HG02884 (cell line): ENCODE data around the gene PSORS1C2.

Source experiments
- ATAC-seq: cut with Tn5 transposase; IDR thresholded peaks from one replicate; pipeline ENCODE4 v1.9.1; 2021; ENCODE audit warnings: mild to moderate bottlenecking, moderate library complexity; ENCODE audit not compliant: unreplicated experiment

PSORS1C2 gene

DNA sequence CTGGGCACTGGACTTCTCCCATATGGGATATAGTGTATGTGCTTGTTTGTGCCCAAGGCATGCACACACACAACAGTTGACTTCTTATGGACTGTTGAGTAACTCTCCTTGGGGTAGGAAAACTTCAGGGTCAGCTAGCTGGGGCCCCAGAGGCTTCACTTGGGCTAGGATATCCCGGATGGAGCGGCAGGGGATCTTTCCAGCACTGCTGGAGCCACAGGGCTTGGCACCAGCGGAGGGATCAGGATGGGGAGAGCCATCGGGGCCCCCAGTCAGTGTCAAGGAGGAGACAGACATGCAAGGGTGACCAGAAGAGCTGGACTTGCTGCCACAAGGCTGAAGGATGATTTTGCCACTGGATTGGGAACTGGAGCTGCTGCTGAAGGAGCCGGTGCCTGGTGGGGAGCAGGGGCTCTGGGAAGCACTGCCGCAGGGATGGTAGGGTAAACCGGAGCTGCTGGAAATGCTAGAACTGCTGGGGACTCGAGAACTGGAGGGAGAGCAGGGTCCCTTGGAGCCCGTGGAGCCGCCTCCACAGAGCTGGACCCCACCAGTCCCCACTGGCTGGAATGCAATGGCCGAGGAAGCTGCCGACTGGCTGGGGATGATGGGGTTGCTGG lies 22.8 kb downstream of the PSORS1C2 start:
- no peak for ATAC-seq

DNA sequence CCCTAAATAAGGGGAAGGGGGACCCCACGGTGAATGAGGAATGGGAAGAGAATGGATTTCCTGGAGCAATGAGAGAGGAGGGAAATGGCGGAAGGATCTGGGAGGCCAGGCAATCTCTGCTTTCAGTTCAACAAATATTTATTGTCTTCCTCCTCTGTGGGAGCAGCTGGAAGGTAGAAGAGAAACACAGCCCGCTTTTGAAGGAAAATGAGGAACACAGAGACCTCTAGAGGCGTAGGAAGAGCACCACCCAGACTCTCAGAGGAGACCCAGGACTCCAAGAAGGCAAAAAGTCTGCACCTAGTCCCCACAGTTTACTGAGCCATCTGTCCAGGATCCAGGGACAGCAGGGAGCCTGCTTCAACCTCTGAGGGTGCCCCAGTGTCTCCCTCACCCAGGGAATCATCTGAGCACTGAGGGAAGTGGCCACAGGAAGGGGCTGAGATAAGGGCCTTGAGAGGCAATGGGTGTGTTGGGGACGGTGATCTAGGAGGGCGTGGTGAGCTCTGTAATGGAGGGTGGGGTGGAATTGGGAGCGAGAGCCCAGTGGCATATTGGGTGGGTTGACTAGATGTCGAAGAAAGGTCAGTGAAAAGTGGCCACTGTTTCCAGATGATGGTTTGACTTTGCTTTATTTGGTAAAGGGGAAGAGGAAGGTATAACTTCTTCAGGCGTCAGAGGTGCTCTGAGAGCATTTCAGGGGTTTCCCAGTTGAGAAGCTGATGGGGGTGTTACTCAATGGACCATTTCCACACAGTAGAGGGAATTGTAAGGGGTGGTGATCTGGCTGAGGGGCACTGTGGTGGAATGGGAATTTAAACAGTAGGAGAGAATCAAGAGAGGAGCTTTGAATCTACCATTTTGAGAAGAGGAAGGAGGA lies 23.7 kb downstream of the PSORS1C2 start:
- ATAC-seq = no peak

DNA sequence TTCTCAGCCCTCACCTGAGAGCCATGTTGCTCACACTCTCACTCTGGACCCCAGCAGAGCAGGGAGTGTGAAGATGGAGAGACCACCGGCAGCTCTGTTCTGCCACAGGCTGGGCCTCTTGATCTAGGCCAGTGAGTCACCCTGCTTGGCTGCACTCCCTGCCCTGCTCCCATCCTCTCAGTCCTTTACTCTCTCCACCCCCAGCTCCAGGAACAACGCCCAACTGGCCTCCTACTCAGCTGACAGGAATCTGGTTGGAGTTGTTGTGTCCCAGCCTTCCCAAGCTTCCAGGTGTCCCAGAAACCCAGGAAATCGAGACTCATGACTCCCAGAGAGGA lies 24.4 kb downstream of the PSORS1C2 start, which contains the start of gene PSORS1C1:
Gene PSORS1C1 (plus strand): TSS at position 260 of the 338 bp plus-strand sequence. CDS start 14,833 bp downstream, outside the sequence.
- ATAC-seq = no peak

- ATAC-seq = no peak
These were observed 24.9 kb downstream of the PSORS1C2 start for GRCh38 chr6:31113861-31114540.

- no peak for ATAC-seq
These were observed 26.4 kb downstream of the PSORS1C2 start, which contains the start of gene C6orf15 for GRCh38 chr6:31112478-31112877. Gene C6orf15, minus strand, starts transcription at chr6:31112575. Its CDS starts 20 bp downstream, at chr6:31112555.

DNA sequence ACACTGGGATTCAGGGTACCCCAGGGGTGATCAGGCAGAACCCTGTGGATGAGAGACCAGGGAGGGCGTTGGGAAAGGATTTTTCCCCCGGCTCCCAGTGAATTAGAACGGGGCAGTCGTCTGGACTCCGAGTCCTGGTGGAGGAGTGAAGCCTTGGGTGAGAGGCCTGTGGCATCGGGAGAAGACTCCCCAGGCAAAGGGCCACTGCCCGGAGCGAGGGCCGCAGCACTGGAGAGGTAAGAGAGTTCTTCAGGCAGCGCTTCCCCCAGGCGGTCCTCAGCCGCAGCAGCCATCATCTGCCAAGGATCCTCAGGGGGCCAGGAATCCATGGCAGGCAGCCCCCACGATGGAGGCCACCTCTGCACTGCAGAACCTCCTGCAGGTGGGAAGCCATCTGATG lies 27.2 kb downstream of the PSORS1C2 start:
- ATAC-seq = no peak

GRCh38 chr6:31110825-31111582 lies 27.9 kb downstream of the PSORS1C2 start:
- no peak for ATAC-seq

DNA sequence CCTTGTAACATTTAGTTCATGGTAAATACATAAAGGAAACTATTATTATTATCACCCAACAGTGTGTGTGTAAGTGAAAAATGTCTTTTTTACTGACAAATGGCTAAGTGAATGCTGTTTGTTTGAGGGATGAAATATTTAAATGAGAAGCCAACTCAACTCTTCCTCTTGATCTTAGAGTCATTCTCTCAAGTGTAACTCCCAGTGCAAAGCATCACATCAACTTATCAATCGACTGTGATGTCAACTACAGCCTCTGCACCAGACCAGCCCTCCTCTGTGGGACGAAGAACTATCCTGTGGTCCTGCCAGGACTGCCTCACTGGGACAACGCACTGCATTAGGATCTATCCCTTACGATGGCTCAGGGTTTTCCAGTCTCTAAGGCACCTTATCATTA lies 31.8 kb downstream of the PSORS1C2 start:
- no peak for ATAC-seq

GRCh38 chr6:31103136-31103535 lies 35.7 kb downstream of the PSORS1C2 start:
- no peak for ATAC-seq

DNA sequence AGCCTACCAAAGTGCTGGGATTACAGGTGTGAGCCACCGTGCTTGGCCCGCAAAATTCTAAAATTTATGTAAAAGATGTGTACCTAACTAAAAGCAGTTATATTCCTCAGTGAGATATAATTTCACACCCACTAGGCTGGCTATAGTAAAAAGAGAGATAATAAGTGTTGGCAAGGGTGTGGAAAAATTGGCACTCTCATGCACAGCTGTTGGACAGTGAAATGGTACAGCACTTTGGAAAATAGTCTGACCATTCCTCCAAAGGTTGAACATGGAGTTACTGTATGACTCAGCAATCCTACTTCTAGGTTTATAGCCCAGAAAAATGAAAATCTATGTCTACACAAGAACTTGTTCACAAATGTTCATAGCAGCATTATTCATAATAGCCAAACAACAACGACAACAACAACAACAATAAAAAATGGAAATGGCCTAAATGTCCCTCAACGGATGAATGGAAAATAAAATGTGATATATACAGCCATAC lies 40.4 kb downstream of the PSORS1C2 start:
- ATAC-seq = no peak

DNA sequence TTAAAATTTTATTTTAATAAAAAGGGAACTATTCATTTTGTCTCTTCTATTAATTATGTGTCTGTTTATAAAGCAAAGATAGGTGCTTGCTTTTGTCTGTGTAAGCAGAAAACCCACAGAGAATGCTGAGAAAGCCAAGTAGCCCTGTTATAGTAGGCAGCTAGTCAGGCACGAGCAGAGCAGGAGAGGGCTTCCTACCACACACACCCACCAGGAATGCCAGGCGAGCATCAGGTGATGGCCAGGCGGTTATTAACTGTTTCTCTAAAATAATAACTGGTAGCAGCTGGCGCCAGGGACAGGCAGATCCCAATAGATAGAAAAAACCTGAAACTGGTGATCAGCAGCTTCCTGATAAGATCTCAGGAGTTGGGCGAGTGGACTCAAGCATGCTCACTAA lies 42.2 kb downstream of the PSORS1C2 start:
- ATAC-seq = no peak

- ATAC-seq = no peak
These were observed 42.7 kb downstream of the PSORS1C2 start for GRCh38 chr6:31096215-31096614.

DNA sequence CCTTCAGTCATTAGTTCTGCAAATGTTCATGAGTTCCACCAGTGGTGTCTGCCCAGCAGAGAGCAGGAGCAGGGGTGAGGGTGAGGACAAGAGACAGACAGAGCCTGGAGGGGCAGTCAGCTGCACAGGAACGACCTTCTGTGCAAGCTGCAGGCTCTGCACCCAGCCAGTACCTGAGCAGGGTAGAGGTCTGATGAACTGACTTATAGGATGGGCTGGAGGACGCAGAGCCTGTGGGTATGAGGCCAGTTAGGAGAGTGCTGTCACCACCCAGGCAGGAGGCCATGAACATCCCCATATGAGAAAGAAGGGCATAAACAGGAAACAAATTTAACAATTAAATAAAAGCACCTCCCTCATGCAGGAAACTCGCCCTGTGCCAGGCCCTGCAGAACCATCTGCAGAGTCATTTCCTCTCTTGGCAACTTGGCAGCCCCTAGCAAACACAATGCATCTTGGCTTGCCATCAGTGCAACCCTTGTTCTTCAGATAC lies 44.4 kb downstream of the PSORS1C2 start:
- ATAC-seq = no peak

DNA sequence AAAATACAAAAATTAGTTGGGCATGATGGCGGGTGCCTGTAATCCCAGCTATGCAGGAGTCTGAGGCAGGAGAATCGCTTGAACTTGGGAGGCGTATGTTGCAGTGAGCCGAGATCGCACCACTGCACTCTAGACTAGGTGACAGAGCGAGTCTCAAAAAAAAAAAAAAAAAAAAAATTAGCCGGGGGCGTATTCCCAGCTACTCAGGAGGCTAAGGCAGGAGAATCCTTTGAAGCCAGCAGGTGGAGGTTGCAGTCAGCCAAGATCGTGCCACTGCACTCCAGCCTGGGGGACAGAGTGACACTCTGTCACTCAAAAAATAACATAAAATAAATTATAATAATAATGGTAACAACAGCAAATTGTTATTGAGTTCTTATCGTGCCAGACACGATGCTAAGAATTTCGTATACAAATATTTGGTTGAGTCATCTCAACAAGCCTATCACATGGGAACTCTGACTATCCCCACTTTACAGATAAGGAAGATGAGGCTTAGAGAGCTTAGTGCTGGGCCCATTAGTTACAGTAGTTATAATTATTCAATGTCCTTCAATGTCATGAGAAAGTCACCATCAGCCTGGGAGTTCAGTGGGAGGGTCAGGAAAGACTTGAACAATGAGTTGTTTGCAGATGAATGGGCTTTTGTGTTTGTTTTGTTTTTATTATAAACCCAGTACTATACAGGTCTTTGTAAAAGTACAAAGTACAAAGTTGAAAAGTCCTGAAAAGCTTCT lies 45.9 kb downstream of the PSORS1C2 start:
- ATAC-seq = no peak

DNA sequence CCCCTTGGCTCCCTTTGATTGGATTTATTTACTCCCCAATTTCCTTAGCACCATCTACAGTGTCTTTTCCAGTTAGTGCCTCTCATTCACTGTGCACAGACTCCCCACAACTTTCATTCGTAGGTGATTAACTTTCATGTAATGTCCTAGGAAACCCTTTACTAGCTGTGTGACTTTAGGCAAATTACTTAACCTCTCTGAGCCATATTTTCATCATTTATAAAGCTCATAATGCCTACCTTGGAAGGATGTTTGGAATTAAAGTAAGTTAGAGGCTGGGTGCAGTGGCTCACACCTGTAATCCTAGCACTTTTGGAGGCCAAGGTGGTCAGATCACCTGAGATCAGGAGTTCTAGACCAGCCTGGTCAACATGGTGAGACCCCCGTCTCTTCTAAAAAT lies 46.6 kb downstream of the PSORS1C2 start:
- ATAC-seq = no peak

DNA sequence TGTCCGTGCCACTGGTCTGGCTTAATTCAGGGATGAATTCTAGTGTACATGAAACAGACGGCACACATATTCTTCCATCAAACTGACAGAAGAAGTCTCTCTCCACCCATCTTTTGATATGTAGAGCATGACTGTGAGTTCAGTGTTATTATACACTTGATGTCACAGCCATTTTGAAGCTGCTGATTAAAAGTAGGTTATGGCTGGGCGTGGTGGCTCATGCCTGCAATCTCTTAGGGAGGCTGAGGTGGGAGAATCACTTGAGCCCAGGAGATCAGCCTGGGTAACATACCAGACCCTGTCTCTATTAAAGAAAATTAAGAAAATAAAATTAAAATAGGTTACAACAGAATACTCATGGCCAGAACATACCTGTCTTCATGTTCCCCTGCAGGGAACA lies 47.2 kb downstream of the PSORS1C2 start:
- ATAC-seq = no peak

- no peak for ATAC-seq
These were observed 47.9 kb downstream of the PSORS1C2 start for GRCh38 chr6:31090973-31091364.

GRCh38 chr6:31090275-31090972 lies 48.4 kb downstream of the PSORS1C2 start:
- ATAC-seq = no peak
